Stimulated activated CD4-positive, alpha-beta T cell treated with anti-CD3 and anti-CD28 coated beads, Interleukin-2, amount 100 ng/mL, for 4 hours (primary cell): ENCODE measurements around the gene KCNJ4.
A peak's percentile ranks its signal among the peaks of the same experiment; 100 is the strongest.
"Not testable (repeated sequence)": the region's sequence is repeated elsewhere in the genome, so short reads cannot be mapped to it uniquely, and the experiment has no call there.

Source experiments
- DNase-seq: peaks from one replicate; pipeline ENCODE4 v3.0.0-alpha.2; 2020; ENCODE audit warnings: low read depth

Gene KCNJ4

GRCh38 chr22:38412435-38413084 is 42.4 kb downstream of the KCNJ4 start:
- DNase-seq, result no peak

GRCh38 chr22:38411016-38411415 is 44.0 kb downstream of the KCNJ4 start:
- no peak for DNase-seq

GRCh38 chr22:38409916-38410315 is 45.1 kb downstream of the KCNJ4 start:
- not testable (repeated sequence) for DNase-seq

- no peak for DNase-seq
These were observed 48.4 kb downstream of the KCNJ4 start for GRCh38 chr22:38406617-38407016.

GRCh38 chr22:38404419-38404818 is 50.6 kb downstream of the KCNJ4 start:
- DNase-seq, result no peak

- no peak for DNase-seq
These were observed 51.2 kb downstream of the KCNJ4 start for GRCh38 chr22:38403812-38404211.

- no peak for DNase-seq
These were observed 52.8 kb downstream of the KCNJ4 start for GRCh38 chr22:38402204-38402603.

- DNase-seq, result no peak
These were observed 53.5 kb downstream of the KCNJ4 start for GRCh38 chr22:38401336-38402084.

GRCh38 chr22:38400256-38400655 is 54.7 kb downstream of the KCNJ4 start:
- DNase-seq, result not testable (repeated sequence)

GRCh38 chr22:38398609-38399461 is 56.2 kb downstream of the KCNJ4 start:
- peak; percentile 75 for DNase-seq

- DNase-seq, result not testable (repeated sequence)
These were observed 56.8 kb downstream of the KCNJ4 start for GRCh38 chr22:38398181-38398608.

- no peak for DNase-seq
These were observed 57.6 kb downstream of the KCNJ4 start for GRCh38 chr22:38397189-38398085.

- DNase-seq, result not testable (repeated sequence)
These were observed 58.4 kb downstream of the KCNJ4 start for GRCh38 chr22:38396440-38397069.

GRCh38 chr22:38395944-38396343 is 59.1 kb downstream of the KCNJ4 start:
- DNase-seq, result not testable (repeated sequence)

- DNase-seq, result not testable (repeated sequence)
These were observed 59.9 kb downstream of the KCNJ4 start for GRCh38 chr22:38394929-38395624.

GRCh38 chr22:38389428-38389818 is 65.6 kb downstream of the KCNJ4 start:
- DNase-seq, result not testable (repeated sequence)

GRCh38 chr22:38388506-38389427 is 66.2 kb downstream of the KCNJ4 start:
- not testable (repeated sequence) for DNase-seq

- not testable (repeated sequence) for DNase-seq
These were observed 68.1 kb downstream of the KCNJ4 start for GRCh38 chr22:38386918-38387317.

GRCh38 chr22:38383417-38383816 is 71.6 kb downstream of the KCNJ4 start:
- DNase-seq, result no peak
